ENCODE measurements around the gene RAB22A. TPM values are rescaled to one million over a fixed set of nuclear protein-coding genes. Genes with fewer than 3 reads are reported as not detected.
"Not testable (repeated sequence)": the region's sequence is repeated elsewhere in the genome, so short reads cannot be mapped to it uniquely, and the experiment has no call there.

Gene RAB22A
- total RNA-seq, 1 donor from 2014 or later: 11.7 TPM

- DNase-seq: no peak
Observed at GRCh38 chr20:58349570-58349969, 40.1 kb downstream of the RAB22A start.

GRCh38 chr20:58352468-58352867 lies 43.0 kb downstream of the RAB22A start:
- no peak for DNase-seq

- DNase-seq: no peak
Observed at GRCh38 chr20:58359441-58359840, 49.9 kb downstream of the RAB22A start.

- DNase-seq: peak; percentile 47
Observed at GRCh38 chr20:58360936-58361335, 51.4 kb downstream of the RAB22A start.

GRCh38 chr20:58361481-58362205 lies 52.1 kb downstream of the RAB22A start:
- DNase-seq: peak; percentile 57

- no peak for DNase-seq
Observed at GRCh38 chr20:58362206-58362516, 52.6 kb downstream of the RAB22A start.

- DNase-seq: no peak
Observed at GRCh38 chr20:58362970-58363369, 53.5 kb downstream of the RAB22A start.

- no peak for DNase-seq
Observed at GRCh38 chr20:58366866-58367265, 57.4 kb downstream of the RAB22A start.

GRCh38 chr20:58372806-58373205 lies 63.3 kb downstream of the RAB22A start:
- DNase-seq: no peak

- DNase-seq: not testable (repeated sequence)
Observed at GRCh38 chr20:58373296-58373695, 63.8 kb downstream of the RAB22A start.

GRCh38 chr20:58374027-58374850 lies 64.7 kb downstream of the RAB22A start:
- DNase-seq: no peak

- DNase-seq: peak; percentile 21
Observed at GRCh38 chr20:58374906-58375758, 65.6 kb downstream of the RAB22A start.

- DNase-seq: no peak
Observed at GRCh38 chr20:58375759-58376352, 66.3 kb downstream of the RAB22A start.

- no peak for DNase-seq
Observed at GRCh38 chr20:58377017-58377416, 67.5 kb downstream of the RAB22A start.

GRCh38 chr20:58377766-58378401 lies 68.4 kb downstream of the RAB22A start:
- DNase-seq: no peak

GRCh38 chr20:58378704-58379103 lies 69.2 kb downstream of the RAB22A start:
- no peak for DNase-seq

GRCh38 chr20:58381627-58382026 lies 72.1 kb downstream of the RAB22A start:
- DNase-seq: no peak

GRCh38 chr20:58382096-58382495 lies 72.6 kb downstream of the RAB22A start:
- no peak for DNase-seq

GRCh38 chr20:58384821-58385220 lies 75.3 kb downstream of the RAB22A start:
- DNase-seq: no peak

- DNase-seq: no peak
Observed at GRCh38 chr20:58388028-58388601, 78.6 kb downstream of the RAB22A start.

GRCh38 chr20:58388882-58389323 lies 79.4 kb downstream of the RAB22A start, which contains the start of gene VAPB:
Gene VAPB, plus strand, starts transcription at chr20:58389229. Its CDS starts 231 bp downstream, at chr20:58389460.
- DNase-seq: peak; percentile 98
